C1 segment of cervical spinal cord (tissue), 14 donors: ENCODE results near the gene TRPV4.
"Not testable (repeated sequence)": the region's sequence is repeated elsewhere in the genome, so short reads cannot be mapped to it uniquely, and the experiment has no call there.

ENCODE experiments used
- DNase-seq, 14 donors: peaks; one replicate each; lab custom pipeline; 2025; lab: John Stamatoyannopoulos, UW

TRPV4 gene

GRCh38 chr12:109833307-109834189 is at the start of gene TRPV4:
Gene TRPV4, minus strand, starts transcription at chr12:109833398. Its CDS starts 18,602 bp downstream, at chr12:109814796.
- no peak for DNase-seq

GRCh38 chr12:109881752-109882151 is 48.6 kb upstream of the TRPV4 start:
- DNase-seq, result no peak

- no peak for DNase-seq
These were observed 47.7 kb upstream of the TRPV4 start for GRCh38 chr12:109880938-109881337.

GRCh38 chr12:109880043-109880931 is 47.1 kb upstream of the TRPV4 start, which contains the start of gene GLTP:
Gene GLTP, minus strand, starts transcription at chr12:109880541. Its CDS starts 167 bp downstream, at chr12:109880374.
- DNase-seq, result peak in 13 of 14 donors; percentile 28 to 92 (median 78)

- peak in 8 of 14 donors; percentile 26 to 70 (median 50) for DNase-seq
These were observed 46.3 kb upstream of the TRPV4 start for GRCh38 chr12:109879351-109880042.

DNA sequence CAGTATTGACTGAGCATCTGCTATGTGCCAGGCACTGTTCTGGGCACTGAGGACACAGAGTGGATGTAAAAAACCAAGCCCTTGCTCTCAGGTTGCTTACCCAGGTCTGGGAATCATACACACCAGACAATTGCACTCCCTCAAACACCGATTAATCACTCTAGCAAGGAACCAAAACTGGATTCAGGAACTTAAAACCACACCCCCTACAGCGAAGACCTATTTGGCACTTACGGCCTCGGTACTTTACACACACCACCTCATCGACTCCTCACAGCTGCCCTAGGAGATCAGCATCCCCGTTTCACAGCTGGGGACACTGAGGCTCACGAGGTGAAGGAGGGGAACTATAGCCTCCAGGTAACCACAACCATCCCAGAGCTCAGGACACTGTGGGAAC is 45.6 kb upstream of the TRPV4 start:
- DNase-seq, result peak in 3 of 14 donors; percentile 43 to 57 (median 46)

DNA sequence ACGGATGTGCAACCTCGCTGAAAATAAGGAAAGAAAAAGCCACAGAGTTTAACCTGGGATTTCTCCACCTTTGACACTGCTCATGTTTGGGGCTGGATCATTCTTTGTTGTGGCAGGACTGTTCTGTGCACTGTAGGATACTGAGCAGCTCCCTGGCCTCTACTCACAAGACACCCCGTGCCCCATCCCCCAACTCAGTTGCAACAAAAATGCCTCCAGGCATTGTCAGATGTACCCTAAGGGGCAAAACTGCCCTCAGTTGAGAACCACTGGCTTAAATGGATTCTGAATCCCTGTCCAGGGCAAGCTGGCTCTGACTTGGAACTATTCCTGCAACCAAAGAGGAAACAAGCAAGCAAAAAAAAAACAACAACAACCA is 45.0 kb upstream of the TRPV4 start:
- peak in 4 of 14 donors; percentile 33 to 79 (median 57) for DNase-seq

- peak in 9 of 14 donors; percentile 19 to 79 (median 44) for DNase-seq
These were observed 44.5 kb upstream of the TRPV4 start for GRCh38 chr12:109877504-109878246.

DNA sequence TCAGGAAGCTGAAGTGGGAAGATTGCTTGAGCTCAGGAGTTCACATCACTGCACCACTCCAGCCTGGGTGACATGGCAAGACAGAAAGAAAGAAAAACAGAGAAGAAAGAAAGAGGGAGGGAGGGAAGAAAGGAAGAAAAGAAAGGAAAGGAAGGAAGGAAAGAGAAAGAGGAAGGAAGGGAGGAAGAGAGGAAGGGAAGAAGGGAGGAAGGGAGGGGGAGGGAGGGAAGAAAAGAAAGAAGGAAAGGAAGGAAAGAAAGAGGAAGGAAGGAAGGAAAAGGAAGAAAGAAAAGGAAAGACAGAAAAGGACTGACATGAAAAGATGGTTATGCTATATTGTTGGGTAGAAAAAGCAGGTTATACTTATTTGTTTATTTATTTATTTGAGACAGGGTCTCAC is 43.2 kb upstream of the TRPV4 start:
- no peak for DNase-seq

DNA sequence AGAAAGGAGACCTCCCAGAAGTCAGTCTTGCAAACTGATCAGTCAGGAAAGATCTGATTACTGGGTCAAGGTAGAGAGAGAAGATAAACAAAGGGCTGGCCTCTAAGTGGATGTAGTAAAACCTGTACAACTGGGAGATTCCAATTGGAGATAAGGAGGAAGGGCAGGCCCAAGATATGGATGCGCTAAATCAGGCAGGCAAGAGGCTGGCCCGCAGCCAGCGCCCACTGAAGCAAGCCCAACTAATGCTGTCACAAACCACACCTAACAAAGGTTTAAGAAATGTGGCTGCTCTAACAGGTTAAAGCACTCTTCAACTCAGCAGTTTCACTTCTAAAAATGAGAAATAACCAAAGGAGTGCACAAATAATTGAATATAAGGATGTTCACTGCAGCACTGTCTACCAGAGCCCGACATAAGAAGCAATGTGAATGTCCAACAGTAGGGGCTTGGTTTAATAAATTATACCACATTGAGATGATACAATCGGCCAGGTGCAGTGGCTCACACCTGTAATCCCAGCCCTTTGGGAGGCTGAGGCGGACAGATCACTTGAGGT is 42.5 kb upstream of the TRPV4 start:
- no peak for DNase-seq

GRCh38 chr12:109873653-109874052 is 40.5 kb upstream of the TRPV4 start:
- DNase-seq, result no peak

- DNase-seq, result peak in 1 of 14 donors; percentile 25
These were observed 38.6 kb upstream of the TRPV4 start for GRCh38 chr12:109871668-109872314.

DNA sequence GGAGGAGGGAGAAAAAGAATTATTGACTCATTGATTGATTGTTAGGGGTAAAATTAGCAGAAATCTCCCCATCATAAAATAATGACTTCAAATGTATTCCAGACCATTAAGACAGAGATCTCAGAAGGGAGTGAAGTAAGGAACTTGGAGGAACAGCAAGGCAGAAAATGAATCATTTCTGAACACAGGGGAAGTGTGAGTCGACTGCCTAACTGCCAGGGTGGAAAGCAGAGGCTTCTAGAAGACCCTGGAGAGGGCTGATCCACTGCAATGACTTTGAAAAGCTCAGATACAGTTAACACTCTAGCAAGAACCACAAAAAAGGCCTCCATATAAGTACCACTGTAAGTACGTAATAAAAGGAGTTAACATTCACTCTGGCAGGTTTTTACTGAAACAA is 37.5 kb upstream of the TRPV4 start:
- no peak for DNase-seq

GRCh38 chr12:109868182-109869051 is 35.2 kb upstream of the TRPV4 start:
- DNase-seq, result no peak

- DNase-seq, result no peak
These were observed 31.7 kb upstream of the TRPV4 start for GRCh38 chr12:109864916-109865315.

DNA sequence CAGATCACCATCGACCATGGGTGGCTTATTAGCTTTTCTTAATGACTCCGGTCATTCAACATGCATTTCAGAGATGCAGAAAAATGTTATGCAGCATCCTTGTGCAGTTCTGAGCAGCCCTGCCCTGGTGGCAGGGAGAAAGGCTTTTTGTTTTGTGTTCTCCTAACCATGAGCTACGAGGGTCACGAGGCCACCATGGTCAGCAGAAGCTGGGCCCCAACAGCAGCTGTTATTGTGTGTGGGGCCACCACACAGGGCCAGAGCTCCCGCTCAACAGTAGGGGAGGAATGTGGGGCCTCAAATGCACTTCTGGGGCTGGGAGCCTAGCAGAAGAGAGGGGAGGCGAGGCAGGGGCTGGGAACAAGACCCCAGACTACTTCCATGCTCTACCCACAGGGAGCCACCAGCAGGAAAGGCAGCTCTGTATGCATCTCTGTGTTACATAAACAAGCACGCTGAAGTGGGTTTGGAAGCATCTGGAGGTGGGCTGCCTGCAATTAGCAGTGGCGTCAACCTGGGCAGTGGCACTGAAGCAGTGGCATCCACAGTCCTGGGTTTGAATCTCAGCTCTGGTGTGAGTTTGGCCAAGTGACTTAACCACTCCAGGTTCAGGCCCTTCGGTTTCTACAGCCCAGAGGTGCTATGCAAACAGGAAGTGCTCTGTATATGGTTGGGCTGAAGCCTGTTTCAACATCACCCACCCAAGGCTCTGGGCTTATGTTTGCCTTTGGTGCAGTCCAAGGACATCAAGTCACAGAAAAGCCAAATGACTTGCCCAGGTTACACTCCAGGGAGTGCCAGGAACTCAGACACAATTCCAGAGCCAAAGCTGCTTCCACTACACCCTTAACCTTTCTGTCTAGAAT is 30.9 kb upstream of the TRPV4 start:
- peak in 12 of 14 donors; percentile 8 to 78 (median 73) for DNase-seq

DNA sequence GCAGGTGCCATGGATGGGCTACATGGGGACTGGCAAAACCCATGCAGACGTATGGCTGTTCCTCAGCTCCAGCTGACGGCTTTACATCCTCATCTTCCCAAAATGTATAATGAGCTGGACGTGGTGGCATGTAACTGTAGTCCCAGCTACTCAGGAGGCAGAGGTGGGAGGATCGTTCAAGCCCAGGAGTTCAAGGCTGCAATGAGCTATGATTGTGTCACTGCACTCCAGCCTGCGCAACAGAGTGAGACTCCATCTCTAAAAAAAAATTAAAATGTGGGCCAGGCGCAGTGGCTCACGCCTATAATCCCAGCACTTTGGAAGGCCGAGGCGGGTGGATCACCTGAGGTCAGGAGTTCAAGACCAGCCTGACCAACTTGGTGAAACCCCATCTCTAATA is 29.3 kb upstream of the TRPV4 start:
- DNase-seq, result not testable (repeated sequence)
